WTC11 (cell line): ENCODE data around the gene SCGB1C1.

Source experiments
- ARID4B ChIP-seq: sonication (generic); formaldehyde crosslinking; IDR thresholded peaks from 2 replicates; pipeline ENCODE4 v1.8.0; 2023; ENCODE audit warnings: missing genetic modification reagents, mild to moderate bottlenecking, borderline replicate concordance
- ATF2 ChIP-seq: sonication (generic); formaldehyde crosslinking; IDR thresholded peaks from 2 replicates; pipeline ENCODE4 v1.8.1; 2022; ENCODE audit warnings: low read depth, missing genetic modification reagents, borderline replicate concordance
- ATF3 ChIP-seq: sonication (generic); formaldehyde crosslinking; conservative IDR thresholded peaks from 2 replicates; pipeline ENCODE4 v1.8.1; 2022; ENCODE audit warnings: mild to moderate bottlenecking, missing genetic modification reagents
- CTCF ChIP-seq: fragments of 200-600 bp; IDR thresholded peaks from 2 replicates; pipeline ENCODE4 v1.8.0; 2022; ENCODE audit warnings: antibody characterized with exemption
- E2F4 ChIP-seq: sonication (generic); formaldehyde crosslinking; IDR thresholded peaks from 2 replicates; pipeline ENCODE4 v1.8.1; 2022; ENCODE audit warnings: low read depth, mild to moderate bottlenecking, moderate library complexity, missing genetic modification reagents, borderline replicate concordance
- ESRRA ChIP-seq: sonication (generic); formaldehyde crosslinking; IDR thresholded peaks from 2 replicates; pipeline ENCODE4 v1.8.1; 2022; ENCODE audit warnings: mild to moderate bottlenecking, missing genetic modification reagents, borderline replicate concordance
- NFYB ChIP-seq: sonication (generic); formaldehyde crosslinking; conservative IDR thresholded peaks from 2 replicates; pipeline ENCODE4 v1.8.0; 2022; ENCODE audit warnings: low read depth, missing genetic modification reagents
- PRDM15 ChIP-seq: sonication (generic); formaldehyde crosslinking; IDR thresholded peaks from 2 replicates; pipeline ENCODE4 v1.8.0; 2022; ENCODE audit warnings: missing genetic modification reagents
- RORB ChIP-seq: fragments of 250-450 bp; sonication (Bioruptor Pico); IDR thresholded peaks from 2 replicates; pipeline ENCODE4 v1.9.0; 2021; ENCODE audit warnings: mild to moderate bottlenecking
- TEAD1 ChIP-seq: sonication (generic); formaldehyde crosslinking; IDR thresholded peaks from 2 replicates; pipeline ENCODE4 v1.8.0; 2022; ENCODE audit warnings: mild to moderate bottlenecking, missing genetic modification reagents
- TEAD4 ChIP-seq: sonication (generic); formaldehyde crosslinking; IDR thresholded peaks from 2 replicates; pipeline ENCODE4 v1.8.0; 2022; ENCODE audit warnings: mild to moderate bottlenecking, missing genetic modification reagents
- USF1 ChIP-seq: sonication (generic); formaldehyde crosslinking; IDR thresholded peaks from 2 replicates; pipeline ENCODE4 v1.8.0; 2022; ENCODE audit warnings: mild to moderate bottlenecking, missing genetic modification reagents
- USF2 ChIP-seq: sonication (generic); formaldehyde crosslinking; IDR thresholded peaks from 2 replicates; pipeline ENCODE4 v1.8.1; 2023; ENCODE audit warnings: mild to moderate bottlenecking, missing genetic modification reagents, moderate library complexity
- ZNF671 ChIP-seq: fragments of 250-450 bp; sonication (Bioruptor Pico); IDR thresholded peaks from 2 replicates; pipeline ENCODE4 v1.8.0; 2021; ENCODE audit warnings: mild to moderate bottlenecking

- no peak for TF ChIP-seq TEAD1
- TF ChIP-seq PRDM15: no peak
- no peak for TF ChIP-seq ESRRA
- no peak for TF ChIP-seq ATF2
- no peak for TF ChIP-seq CTCF
- TF ChIP-seq RORB (CRISPR knock-in tag): no peak
- no peak for TF ChIP-seq E2F4 (CRISPR knock-in tag)
- no peak for TF ChIP-seq USF2 (CRISPR knock-in tag)
- TF ChIP-seq NFYB (CRISPR knock-in tag): no peak
- TF ChIP-seq ZNF671: no peak
- no peak for TF ChIP-seq ATF3 (CRISPR knock-in tag)
- TF ChIP-seq ARID4B (CRISPR knock-in tag): no peak
- no peak for TF ChIP-seq USF1 (CRISPR knock-in tag)
- TF ChIP-seq TEAD4 (CRISPR knock-in tag): no peak
These were observed 28.7 kb downstream of the SCGB1C1 start for GRCh38 chr11:221539-221938.
